ENCODE results near the gene ZNF407. TPM values are rescaled to one million over a fixed set of nuclear protein-coding genes. Genes with fewer than 3 reads are reported as not detected.

Gene ZNF407
- total and polyA plus RNA-seq, 2 donors from 2014 or later, result 2.5 to 17.8 TPM

- Histone ChIP-seq H3K36me3 (ENCODE audit: control insufficient read depth in 2 of 3, insufficient read depth in 3 of 3, low read length in 3 of 3) (peaks cover 0 to 4% (median 3%) of the 10 kb centered on the region in 3 donors), H3K4me3 (ENCODE audit: low read length in 3 of 3) (no peak overlapping the region), H3K9me3 (ENCODE audit: control insufficient read depth in 2 of 3, insufficient read depth in 1 of 3, low read length in 3 of 3) (no peaks in the 10 kb centered on the region), H3K27me3 (ENCODE audit: control insufficient read depth, insufficient read depth, low read length) (no peaks in the 10 kb centered on the region), H3K9ac (ENCODE audit: low read length in 3 of 3) (no peak overlapping the region), H3K4me1 (ENCODE audit: control insufficient read depth in 2 of 3, insufficient read depth in 2 of 3, low read depth in 1 of 3, low read length in 3 of 3) (no peaks in the 10 kb centered on the region), H3K27ac (ENCODE audit: low read depth in 2 of 2, low read length in 2 of 2) (no peak overlapping the region)
- no peak for DNase-seq
- intact Hi-C loops (cut with DNase I), result no loop called here
- peak; percentile 93 for FAIRE-seq
- no peak for TF ChIP-seq CTCF (IDR thresholded peaks at IDR 0.05; ENCODE audit: borderline replicate concordance, extremely low read depth, insufficient read depth)
Observed at GRCh38 chr18:74788657-74789056, 191.0 kb downstream of the ZNF407 start.

- Histone ChIP-seq H3K4me3 (ENCODE audit: low read length in 3 of 3) (no peak overlapping the region), H3K27ac (ENCODE audit: low read depth in 2 of 2, low read length in 2 of 2) (no peak overlapping the region), H3K9ac (ENCODE audit: low read length in 3 of 3) (no peak overlapping the region), H3K4me1 (ENCODE audit: control insufficient read depth in 2 of 3, insufficient read depth in 2 of 3, low read depth in 1 of 3, low read length in 3 of 3) (no peaks in the 10 kb centered on the region), H3K27me3 (ENCODE audit: control insufficient read depth, insufficient read depth, low read length) (no peaks in the 10 kb centered on the region), H3K36me3 (ENCODE audit: control insufficient read depth in 2 of 3, insufficient read depth in 3 of 3, low read length in 3 of 3) (peaks cover 0 to 4% (median 3%) of the 10 kb centered on the region in 3 donors), H3K9me3 (ENCODE audit: control insufficient read depth in 2 of 3, insufficient read depth in 1 of 3, low read length in 3 of 3) (no peaks in the 10 kb centered on the region)
- TF ChIP-seq CTCF (IDR thresholded peaks at IDR 0.05; ENCODE audit: borderline replicate concordance, extremely low read depth, insufficient read depth), result no peak
- intact Hi-C loops (cut with DNase I), result no loop called here
- DNase-seq, result no peak
- FAIRE-seq, result no peak
Observed at GRCh38 chr18:74789078-74789477, 191.4 kb downstream of the ZNF407 start.

- DNase-seq (no peak), FAIRE-seq (no peak)
- Histone ChIP-seq H3K4me1 (ENCODE audit: control insufficient read depth in 2 of 3, insufficient read depth in 2 of 3, low read depth in 1 of 3, low read length in 3 of 3) (no peaks in the 10 kb centered on the region), H3K9me3 (ENCODE audit: control insufficient read depth in 2 of 3, insufficient read depth in 1 of 3, low read length in 3 of 3) (no peaks in the 10 kb centered on the region), H3K9ac (ENCODE audit: low read length in 3 of 3) (no peak overlapping the region), H3K4me3 (ENCODE audit: low read length in 3 of 3) (no peak overlapping the region), H3K27me3 (ENCODE audit: control insufficient read depth, insufficient read depth, low read length) (no peaks in the 10 kb centered on the region), H3K27ac (ENCODE audit: low read depth in 2 of 2, low read length in 2 of 2) (no peak overlapping the region), H3K36me3 (ENCODE audit: control insufficient read depth in 2 of 3, insufficient read depth in 3 of 3, low read length in 3 of 3) (peaks cover 0 to 4% (median 3%) of the 10 kb centered on the region in 3 donors)
- no peak for TF ChIP-seq CTCF (IDR thresholded peaks at IDR 0.05; ENCODE audit: borderline replicate concordance, extremely low read depth, insufficient read depth)
- intact Hi-C loops (cut with DNase I), result no loop called here
Observed at GRCh38 chr18:74790451-74790850, 192.8 kb downstream of the ZNF407 start.
